ENCODE data around the gene MAGI1.
"Not testable (repeated sequence)": the region's sequence is repeated elsewhere in the genome, so short reads cannot be mapped to it uniquely, and the experiment has no call there.

MAGI1 gene

GRCh38 chr3:65734792-65735191 is 303.9 kb downstream of the MAGI1 start:
- DNase-seq: no peak

- DNase-seq: no peak
Observed at GRCh38 chr3:65734382-65734781, 304.3 kb downstream of the MAGI1 start.

GRCh38 chr3:65733459-65733858 is 305.3 kb downstream of the MAGI1 start:
- DNase-seq: no peak

- peak; percentile 38 for DNase-seq
Observed at GRCh38 chr3:65732051-65732935, 306.4 kb downstream of the MAGI1 start.

GRCh38 chr3:65730449-65730848 is 308.3 kb downstream of the MAGI1 start:
- no peak for DNase-seq

GRCh38 chr3:65729973-65730372 is 308.7 kb downstream of the MAGI1 start:
- DNase-seq: no peak

- no peak for DNase-seq
Observed at GRCh38 chr3:65729555-65729954, 309.2 kb downstream of the MAGI1 start.

GRCh38 chr3:65728138-65728537 is 310.6 kb downstream of the MAGI1 start:
- no peak for DNase-seq

- DNase-seq: no peak
Observed at GRCh38 chr3:65723985-65724384, 314.7 kb downstream of the MAGI1 start.

GRCh38 chr3:65723011-65723410 is 315.7 kb downstream of the MAGI1 start:
- no peak for DNase-seq

GRCh38 chr3:65720989-65721737 is 317.6 kb downstream of the MAGI1 start:
- DNase-seq: no peak

GRCh38 chr3:65719639-65720038 is 319.1 kb downstream of the MAGI1 start:
- not testable (repeated sequence) for DNase-seq

GRCh38 chr3:65717676-65718346 is 320.9 kb downstream of the MAGI1 start:
- DNase-seq: no peak

GRCh38 chr3:65716071-65716751 is 322.5 kb downstream of the MAGI1 start:
- DNase-seq: no peak

GRCh38 chr3:65714134-65714533 is 324.6 kb downstream of the MAGI1 start:
- DNase-seq: no peak

GRCh38 chr3:65713016-65713415 is 325.7 kb downstream of the MAGI1 start:
- no peak for DNase-seq

- no peak for DNase-seq
Observed at GRCh38 chr3:65712140-65712539, 326.6 kb downstream of the MAGI1 start.

- no peak for DNase-seq
Observed at GRCh38 chr3:65706776-65707568, 331.7 kb downstream of the MAGI1 start.

GRCh38 chr3:65706301-65706700 is 332.4 kb downstream of the MAGI1 start:
- no peak for DNase-seq

GRCh38 chr3:65703820-65704219 is 334.9 kb downstream of the MAGI1 start:
- DNase-seq: no peak

- DNase-seq: no peak
Observed at GRCh38 chr3:65703026-65703425, 335.7 kb downstream of the MAGI1 start.

- DNase-seq: no peak
Observed at GRCh38 chr3:65702202-65702601, 336.5 kb downstream of the MAGI1 start.

Data from CD4-positive, alpha-beta T cell treated with Interleukin-10 for 1 hour (primary cell).